ENCODE results near the gene PDX1. TPM values are rescaled to one million over a fixed set of nuclear protein-coding genes. Genes with fewer than 3 reads are reported as not detected.

Gene PDX1
- total RNA-seq, 4 donors from 2014 or later, result not detected

DNA sequence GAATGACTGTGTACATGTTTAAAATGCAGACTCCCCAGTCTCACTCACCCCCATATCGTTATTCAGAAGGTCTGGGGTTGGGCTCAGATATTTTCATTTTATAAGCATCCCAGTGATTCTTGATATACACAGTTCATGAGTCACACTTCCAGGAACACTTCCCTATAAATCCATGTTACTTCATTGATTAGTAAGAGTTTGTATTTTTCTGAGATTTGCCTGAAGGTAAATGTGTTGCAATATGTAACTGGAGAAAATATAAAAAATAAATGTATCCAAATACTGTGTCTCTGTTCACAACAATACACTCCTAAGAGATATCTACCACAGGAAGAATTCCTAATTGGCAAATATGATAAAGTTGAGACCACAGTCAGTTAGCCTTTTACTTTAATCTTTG lies 6.6 kb upstream of the PDX1 start:
- Histone ChIP-seq H3K36me3 (no peaks in the 10 kb centered on the region), H3K4me3 (no peak overlapping the region), H3K27ac (no peak overlapping the region), H3K4me1 (peaks cover 4 to 7% of the 10 kb centered on the region in 2 donors), H3K27me3 (peaks cover 53 to 73% (median 61%) of the 10 kb centered on the region in 3 donors), H3K9me3 (no peaks in the 10 kb centered on the region)
- ATAC-seq, result no peak
- no peak for DNase-seq
- TF ChIP-seq, protein P1, sequence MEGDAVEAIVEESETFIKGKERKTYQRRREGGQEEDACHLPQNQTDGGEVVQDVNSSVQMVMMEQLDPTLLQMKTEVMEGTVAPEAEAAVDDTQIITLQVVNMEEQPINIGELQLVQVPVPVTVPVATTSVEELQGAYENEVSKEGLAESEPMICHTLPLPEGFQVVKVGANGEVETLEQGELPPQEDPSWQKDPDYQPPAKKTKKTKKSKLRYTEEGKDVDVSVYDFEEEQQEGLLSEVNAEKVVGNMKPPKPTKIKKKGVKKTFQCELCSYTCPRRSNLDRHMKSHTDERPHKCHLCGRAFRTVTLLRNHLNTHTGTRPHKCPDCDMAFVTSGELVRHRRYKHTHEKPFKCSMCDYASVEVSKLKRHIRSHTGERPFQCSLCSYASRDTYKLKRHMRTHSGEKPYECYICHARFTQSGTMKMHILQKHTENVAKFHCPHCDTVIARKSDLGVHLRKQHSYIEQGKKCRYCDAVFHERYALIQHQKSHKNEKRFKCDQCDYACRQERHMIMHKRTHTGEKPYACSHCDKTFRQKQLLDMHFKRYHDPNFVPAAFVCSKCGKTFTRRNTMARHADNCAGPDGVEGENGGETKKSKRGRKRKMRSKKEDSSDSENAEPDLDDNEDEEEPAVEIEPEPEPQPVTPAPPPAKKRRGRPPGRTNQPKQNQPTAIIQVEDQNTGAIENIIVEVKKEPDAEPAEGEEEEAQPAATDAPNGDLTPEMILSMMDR (IDR thresholded peaks at IDR 0.05 in 4 of 5, conservative IDR thresholded peaks at IDR 0.05 in 1 of 5), result no peak
- no peak for TF ChIP-seq POLR2A (IDR thresholded peaks at IDR 0.05)
- in situ Hi-C loops (cut with MboI; ENCODE audit: low sequenced_read_pairs in 4 of 4), result no loop called here
- intact Hi-C loops (cut with DNase I; ENCODE audit: low total_unique reads), result loop anchor here (2.0 kb wide), 1 partner anchor 64 kb away; no protein-coding TSS in a partner anchor

GRCh38 chr13:27915301-27916207 lies 4.2 kb upstream of the PDX1 start:
- intact Hi-C loops (cut with DNase I; ENCODE audit: low total_unique reads) (no loop called here), in situ Hi-C loops (cut with MboI; ENCODE audit: low sequenced_read_pairs in 4 of 4) (no loop called here)
- no peak overlapping the region for H3K27ac ChIP-seq
- no peaks in the 10 kb centered on the region for H3K36me3 ChIP-seq
- no peak overlapping the region for H3K4me3 ChIP-seq
- no peak for DNase-seq
- no peak for TF ChIP-seq POLR2A (IDR thresholded peaks at IDR 0.05)
- TF ChIP-seq, protein P1 (IDR thresholded peaks at IDR 0.05 in 4 of 5, conservative IDR thresholded peaks at IDR 0.05 in 1 of 5), result no peak
- peaks cover 71 to 80% (median 74%) of the 10 kb centered on the region in 3 donors for H3K27me3 ChIP-seq
- peaks cover 8 to 18% of the 10 kb centered on the region in 2 donors for H3K4me1 ChIP-seq
- no peak for ATAC-seq
- H3K9me3 ChIP-seq, result no peaks in the 10 kb centered on the region

DNA sequence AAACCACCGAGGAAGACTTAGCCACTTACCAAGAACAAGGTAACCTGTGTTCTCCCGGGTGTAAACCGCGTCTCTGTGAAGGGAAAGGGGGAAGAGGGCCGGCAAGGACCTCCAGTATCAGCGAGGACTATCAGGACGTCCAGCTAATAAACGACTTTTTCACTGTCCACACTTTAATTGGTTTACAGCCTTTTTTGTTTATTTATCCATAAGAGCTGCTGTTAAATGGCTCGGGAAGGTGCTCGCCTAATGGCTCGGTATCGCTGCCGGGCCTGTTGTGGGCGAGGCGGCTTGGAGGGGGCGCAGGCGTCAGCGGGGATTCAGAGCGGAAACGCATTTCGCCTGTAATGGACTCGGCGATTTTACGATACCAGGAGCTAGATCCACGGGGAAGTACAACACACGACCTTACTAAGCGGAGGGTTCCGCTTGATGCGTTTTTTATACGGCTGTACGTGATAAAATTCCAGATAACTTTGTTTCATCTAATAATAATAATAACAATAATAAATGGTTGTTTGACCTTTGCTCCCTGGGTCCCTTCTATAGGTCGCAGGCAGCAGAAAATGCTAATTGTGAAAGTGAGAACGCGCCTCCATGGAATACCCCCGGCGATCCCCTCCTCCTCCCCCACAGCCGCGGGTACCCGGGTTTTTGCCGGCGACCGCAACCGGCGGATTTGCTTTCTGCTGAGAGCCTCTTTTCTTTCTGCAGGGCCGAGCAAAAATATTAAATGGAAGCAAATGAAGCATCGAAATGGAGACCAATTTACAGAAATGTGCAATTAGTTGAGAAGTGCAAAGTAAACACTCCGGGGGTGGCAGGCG lies 2.5 kb upstream of the PDX1 start:
- no peak for TF ChIP-seq POLR2A (IDR thresholded peaks at IDR 0.05)
- TF ChIP-seq, protein P1 (IDR thresholded peaks at IDR 0.05 in 4 of 5, conservative IDR thresholded peaks at IDR 0.05 in 1 of 5), result no peak
- Histone ChIP-seq H3K4me3 (peak overlapping the region in 1 of 4 donors; percentile 39), H3K9me3 (no peaks in the 10 kb centered on the region), H3K27ac (no peak overlapping the region), H3K4me1 (peaks cover 14 to 34% of the 10 kb centered on the region in 2 donors), H3K36me3 (no peaks in the 10 kb centered on the region), H3K27me3 (peaks cover 84 to 93% (median 88%) of the 10 kb centered on the region in 3 donors)
- intact Hi-C loops (cut with DNase I; ENCODE audit: low total_unique reads) (no loop called here), in situ Hi-C loops (cut with MboI; ENCODE audit: low sequenced_read_pairs in 4 of 4) (no loop called here)
- ATAC-seq, result no peak
- DNase-seq, result no peak

DNA sequence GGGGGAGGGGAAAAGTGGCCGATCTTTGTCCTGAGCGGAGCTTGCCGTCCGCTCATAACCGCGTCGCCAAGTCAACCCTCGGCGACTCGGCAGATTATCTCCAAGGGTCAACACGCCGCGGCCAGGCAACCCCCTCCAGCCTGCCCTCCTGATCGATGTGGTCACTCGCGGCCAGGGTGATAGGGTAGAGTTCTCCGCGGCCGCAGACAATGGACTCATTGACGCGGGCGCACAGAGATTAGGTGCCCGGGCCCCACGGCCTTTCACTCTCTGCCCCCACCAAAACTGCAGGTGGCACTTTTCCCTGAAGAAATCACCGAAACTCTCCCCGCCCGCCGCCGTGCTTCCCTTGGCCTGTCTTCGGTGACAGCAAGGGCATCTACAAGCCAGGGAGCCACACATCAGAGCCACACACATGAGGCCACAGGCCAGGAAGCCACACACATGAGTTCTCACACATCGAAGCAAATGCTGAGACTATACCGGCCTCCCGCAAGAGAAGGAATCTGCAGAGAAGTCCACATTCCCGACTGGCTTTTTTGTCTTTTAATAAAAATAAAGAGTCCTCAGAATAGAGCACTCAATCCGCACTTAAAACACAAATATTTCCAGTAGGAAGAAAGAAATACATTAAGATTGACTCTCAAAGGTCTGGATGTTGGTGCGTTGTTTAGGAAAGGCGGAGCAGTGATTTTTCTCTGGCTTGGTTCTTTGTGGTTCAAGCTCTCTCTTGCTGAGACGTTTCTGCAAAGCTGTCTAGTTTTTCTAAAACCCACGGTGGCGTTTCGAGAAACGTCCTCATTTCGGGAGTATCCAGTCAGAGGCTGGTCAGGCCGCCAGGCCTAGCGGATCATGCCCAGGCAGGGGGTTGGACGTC lies 1.5 kb upstream of the PDX1 start:
- no peak for DNase-seq
- in situ Hi-C loops (cut with MboI; ENCODE audit: low sequenced_read_pairs in 4 of 4), result no loop called here
- TF ChIP-seq POLR2A (IDR thresholded peaks at IDR 0.05), result no peak
- TF ChIP-seq, protein P1 (IDR thresholded peaks at IDR 0.05 in 4 of 5, conservative IDR thresholded peaks at IDR 0.05 in 1 of 5), result no peak
- intact Hi-C loops (cut with DNase I; ENCODE audit: low total_unique reads), result no loop called here
- Histone ChIP-seq H3K4me1 (peaks cover 14 to 34% of the 10 kb centered on the region in 2 donors), H3K9me3 (no peaks in the 10 kb centered on the region), H3K36me3 (no peaks in the 10 kb centered on the region), H3K4me3 (peak overlapping the region in 1 of 4 donors; percentile 39), H3K27me3 (peaks cover 94 to 98% (median 94%) of the 10 kb centered on the region in 3 donors), H3K27ac (no peak overlapping the region)
- no peak for ATAC-seq

All from gastrocnemius medialis (tissue), 4 donors.